GM19193 (cell line): Measurements from ENCODE around the gene SOX4.

ENCODE experiments used
- POLR2A ChIP-seq: IDR thresholded peaks from 4 replicates; pipeline ENCODE4 v1.6.1; 2011; ENCODE audit not compliant: insufficient read depth, insufficient read length; ENCODE audit errors: extremely low read depth

The SOX4 gene

GRCh38 chr6:21593412-21593926, at the start of gene SOX4:
SOX4 (plus strand) TSS chr6:21593751; CDS start chr6:21594535, 784 bp downstream.
- TF ChIP-seq POLR2A, result peak; percentile 97

GRCh38 chr6:21554286-21554685, 39.3 kb upstream of the SOX4 start:
- TF ChIP-seq POLR2A, result no peak

- no peak for TF ChIP-seq POLR2A
Observed at GRCh38 chr6:21555197-21555596, 38.4 kb upstream of the SOX4 start.

- TF ChIP-seq POLR2A, result no peak
Observed at GRCh38 chr6:21556511-21556910, 37.0 kb upstream of the SOX4 start.

- no peak for TF ChIP-seq POLR2A
Observed at GRCh38 chr6:21556968-21557721, 36.4 kb upstream of the SOX4 start.

- TF ChIP-seq POLR2A, result no peak
Observed at GRCh38 chr6:21559238-21559637, 34.3 kb upstream of the SOX4 start.

- no peak for TF ChIP-seq POLR2A
Observed at GRCh38 chr6:21560249-21560648, 33.3 kb upstream of the SOX4 start.

- no peak for TF ChIP-seq POLR2A
Observed at GRCh38 chr6:21565431-21565830, 28.1 kb upstream of the SOX4 start.

GRCh38 chr6:21578523-21578922, 15.0 kb upstream of the SOX4 start:
- no peak for TF ChIP-seq POLR2A

- TF ChIP-seq POLR2A, result no peak
Observed at GRCh38 chr6:21582651-21583050, 10.9 kb upstream of the SOX4 start.

GRCh38 chr6:21586300-21586699, 7.3 kb upstream of the SOX4 start:
- no peak for TF ChIP-seq POLR2A

GRCh38 chr6:21586740-21587178, 6.8 kb upstream of the SOX4 start:
- TF ChIP-seq POLR2A, result no peak

GRCh38 chr6:21587179-21587960, 6.2 kb upstream of the SOX4 start:
- TF ChIP-seq POLR2A, result peak; percentile 7

GRCh38 chr6:21587961-21588480, 5.5 kb upstream of the SOX4 start:
- no peak for TF ChIP-seq POLR2A
